Lower leg skin (tissue), 3 donors: Measurements from ENCODE around the gene COX7A2.

Experiments
- POLR2A ChIP-seq, 2 donors: fragments of 450-650 bp; IDR thresholded peaks; one replicate each; pipeline ENCODE4 v1.6.1; 2016 to 2017; ENCODE audit warnings: antibody characterized with exemption in 2 of 2, mild to moderate bottlenecking in 1 of 2, moderate library complexity in 1 of 2
- TF ChIP-seq, protein P1 (sequence below), 3 donors: fragments of 450-650 bp; IDR thresholded peaks; one replicate each; pipeline ENCODE4 v1.5.1; 2016; ENCODE audit warnings: antibody characterized with exemption in 3 of 3, mild to moderate bottlenecking in 3 of 3, moderate library complexity in 2 of 3

DNA sequence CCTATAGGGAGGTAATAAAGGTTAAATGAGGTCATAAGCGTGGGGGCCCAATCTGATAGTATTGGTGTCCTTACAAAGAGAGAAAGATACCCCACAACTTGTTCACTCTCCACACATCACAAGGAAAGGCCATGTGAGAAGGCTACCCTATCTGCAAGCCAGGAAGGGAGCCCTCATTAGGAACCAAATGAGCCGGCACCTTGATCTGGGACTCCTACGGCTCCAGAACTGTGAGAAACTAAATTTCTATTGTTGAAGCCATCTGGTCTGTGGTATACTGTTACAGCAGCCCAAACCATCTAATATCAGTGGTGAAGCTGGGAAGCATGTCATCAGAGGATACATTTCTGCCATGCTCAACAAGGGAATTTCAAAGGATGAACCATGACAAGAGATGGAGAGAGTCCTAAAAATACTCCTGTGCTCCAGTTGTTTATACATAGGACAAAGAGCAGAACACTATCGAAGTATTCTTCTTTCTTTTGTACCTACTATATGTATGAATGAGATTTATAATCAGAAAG is 10.4 kb downstream of the COX7A2 start:
- TF ChIP-seq, protein P1, sequence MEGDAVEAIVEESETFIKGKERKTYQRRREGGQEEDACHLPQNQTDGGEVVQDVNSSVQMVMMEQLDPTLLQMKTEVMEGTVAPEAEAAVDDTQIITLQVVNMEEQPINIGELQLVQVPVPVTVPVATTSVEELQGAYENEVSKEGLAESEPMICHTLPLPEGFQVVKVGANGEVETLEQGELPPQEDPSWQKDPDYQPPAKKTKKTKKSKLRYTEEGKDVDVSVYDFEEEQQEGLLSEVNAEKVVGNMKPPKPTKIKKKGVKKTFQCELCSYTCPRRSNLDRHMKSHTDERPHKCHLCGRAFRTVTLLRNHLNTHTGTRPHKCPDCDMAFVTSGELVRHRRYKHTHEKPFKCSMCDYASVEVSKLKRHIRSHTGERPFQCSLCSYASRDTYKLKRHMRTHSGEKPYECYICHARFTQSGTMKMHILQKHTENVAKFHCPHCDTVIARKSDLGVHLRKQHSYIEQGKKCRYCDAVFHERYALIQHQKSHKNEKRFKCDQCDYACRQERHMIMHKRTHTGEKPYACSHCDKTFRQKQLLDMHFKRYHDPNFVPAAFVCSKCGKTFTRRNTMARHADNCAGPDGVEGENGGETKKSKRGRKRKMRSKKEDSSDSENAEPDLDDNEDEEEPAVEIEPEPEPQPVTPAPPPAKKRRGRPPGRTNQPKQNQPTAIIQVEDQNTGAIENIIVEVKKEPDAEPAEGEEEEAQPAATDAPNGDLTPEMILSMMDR (IDR thresholded peaks at IDR 0.05) = no peak
- TF ChIP-seq POLR2A (IDR thresholded peaks at IDR 0.05) = no peak
